B cell (primary cell): ENCODE measurements around the gene PIGR. TPM values are rescaled to one million over a fixed set of nuclear protein-coding genes. Genes with fewer than 3 reads are reported as not detected.

Source experiments
- ATAC-seq: fragments of 200-7000 bp; cut with Tn5 transposase; one replicate; pipeline ENCODE4 v1.10.0; 2021; ENCODE audit warnings: low read depth, mild to moderate bottlenecking, moderate number of reproducible peaks, moderate library complexity
- CTCF ChIA-PET: fragments of 350-600 bp; sonication (Branson Sonifier 250); formaldehyde crosslinking; loops from one replicate; lab custom pipeline; 2021; ENCODE audit warnings: antibody characterized with exemption, inconsistent platforms; lab: Charles Lee
- POLR2A ChIA-PET: fragments of 350-600 bp; sonication (Branson Sonifier 250); formaldehyde crosslinking; loops from one replicate; lab custom pipeline; 2021; ENCODE audit warnings: antibody characterized with exemption; lab: Charles Lee
- DNase-seq: peaks from one replicate; pipeline ENCODE4 v3.0.0; 2013
- H2AFZ ChIP-seq: 2 replicates; pipeline ENCODE4 v1.6.1; 2012; ENCODE audit warnings: mild to moderate bottlenecking, low read depth, low read length; ENCODE audit not compliant: insufficient read depth, poor library complexity, severe bottlenecking
- H3K27ac ChIP-seq, 2 donors: 1 replicate in 1 of 2; 2 replicates in 1 of 2; pipeline ENCODE4 v1.5.1; 2012 to 2013; ENCODE audit warnings: low read length in 2 of 2, mild to moderate bottlenecking in 2 of 2, moderate library complexity in 1 of 2
- H3K27me3 ChIP-seq, 4 experiments: fragments of 200-600 bp in 1 of 4; sonication (generic) in 1 of 4; replicated peaks in 1 of 4; 1 replicate in 2 of 4; 2 replicates in 2 of 4; pipeline versions ENCODE4 v1.6.1 to v1.7.0; 2013 to 2016; ENCODE audit warnings: low read length in 3 of 4, mild to moderate bottlenecking in 2 of 4, mixed read lengths in 1 of 4, moderate library complexity in 1 of 4; ENCODE audit not compliant: insufficient read depth in 4 of 4, control insufficient read depth in 3 of 4; ENCODE audit errors: control extremely low read depth in 1 of 4
- H3K36me3 ChIP-seq, 2 experiments: replicated peaks in 1 of 2; 1 replicate in 1 of 2; 2 replicates in 1 of 2; pipeline versions ENCODE4 v1.6.1 to v1.7.1; 2013; ENCODE audit warnings: low read length in 1 of 2; ENCODE audit not compliant: insufficient read depth in 2 of 2, control insufficient read depth in 1 of 2; ENCODE audit errors: control extremely low read depth in 1 of 2, extremely low read depth in 1 of 2
- H3K4me1 ChIP-seq, 2 donors: fragments of 200-600 bp in 1 of 2; sonication (generic) in 1 of 2; 1 replicate in 1 of 2; 2 replicates in 1 of 2; pipeline versions ENCODE4 v1.5.1 to v1.6.1; 2013 to 2017; ENCODE audit warnings: low read length in 2 of 2; ENCODE audit not compliant: control insufficient read depth in 2 of 2, insufficient read depth in 2 of 2
- H3K4me2 ChIP-seq: replicated peaks from 2 replicates; pipeline ENCODE3; 2012; ENCODE audit warnings: mild to moderate bottlenecking, low read depth, low read length; ENCODE audit not compliant: poor library complexity, severe bottlenecking
- H3K4me3 ChIP-seq, 5 experiments: fragments of 200-600 bp in 1 of 5; sonication (generic) in 1 of 5; 1 replicate in 3 of 5; 2 replicates in 2 of 5; pipeline versions ENCODE4 v1.5.1 to v1.7.0; 2011 to 2016; ENCODE audit warnings: low read length in 4 of 5, mild to moderate bottlenecking in 4 of 5, low read depth in 2 of 5, control low read depth in 1 of 5, moderate library complexity in 1 of 5; ENCODE audit not compliant: insufficient read depth in 1 of 5; ENCODE audit errors: control extremely low read depth in 1 of 5, extremely low read depth in 1 of 5
- H3K79me2 ChIP-seq: fragments of 200-600 bp; sonication (generic); one replicate; pipeline ENCODE4 v1.6.0; 2016; ENCODE audit warnings: low read length; ENCODE audit not compliant: control insufficient read depth, insufficient read depth
- H3K9ac ChIP-seq: fragments of 200-600 bp; sonication (generic); 2 replicates; pipeline ENCODE4 v1.6.1; 2017; ENCODE audit warnings: mild to moderate bottlenecking, low read length, moderate library complexity
- H3K9me3 ChIP-seq, 3 donors: one replicate each; pipeline versions ENCODE4 v1.6.1 to v1.7.1; 2013; ENCODE audit warnings: low read length in 2 of 3; ENCODE audit not compliant: control insufficient read depth in 2 of 3, insufficient read depth in 1 of 3; ENCODE audit errors: control extremely low read depth in 1 of 3
- H4K20me1 ChIP-seq: 2 replicates; pipeline ENCODE4 v1.6.0; 2012; ENCODE audit warnings: mild to moderate bottlenecking, low read length; ENCODE audit not compliant: insufficient read depth, control insufficient read depth, poor library complexity, severe bottlenecking
- H3K27ac Mint-ChIP-seq: one replicate; pipeline ENCODE4 v1.8.0; 2021; ENCODE audit warnings: mixed read lengths
- H3K27me3 Mint-ChIP-seq: one replicate; pipeline ENCODE4 v1.8.0; 2021; ENCODE audit warnings: mixed read lengths
- H3K4me1 Mint-ChIP-seq: one replicate; pipeline ENCODE4 v1.8.0; 2021; ENCODE audit warnings: mixed read lengths
- H3K4me3 Mint-ChIP-seq: one replicate; pipeline ENCODE4 v1.8.0; 2021; ENCODE audit warnings: mixed read lengths
- H3K9me3 Mint-ChIP-seq: one replicate; pipeline ENCODE4 v1.8.0; 2022; ENCODE audit warnings: mixed read lengths; ENCODE audit not compliant: insufficient read depth
- CTCF ChIP-seq: fragments of 200-600 bp; IDR thresholded peaks from one replicate; pipeline ENCODE4 v1.8.0; 2022; ENCODE audit warnings: antibody characterized with exemption, mild to moderate bottlenecking
- EZH2 ChIP-seq: IDR thresholded peaks from 2 replicates; pipeline ENCODE4 v1.6.1; 2012; ENCODE audit warnings: borderline replicate concordance, low read depth, mild to moderate bottlenecking, moderate library complexity, low read length; ENCODE audit not compliant: insufficient read depth, poor library complexity, severe bottlenecking
- WGBS: methylation state at CpG from one replicate; pipeline ENCODE4 v1.1.5; 2013; ENCODE audit warnings: missing lambda C conversion rate; ENCODE audit not compliant: insufficient coverage; 5-methylcytosine and 5-hydroxymethylcytosine counted together
- intact Hi-C: fragments of 100-400 bp; cut with micrococcal nuclease; formaldehyde crosslinking; loops from one replicate; pipeline ENCODE4 v1.10.0; 2022
- polyA plus RNA-seq: library from polyadenylated mRNA; depleted of rRNA; stranded (reverse); fragments of >200 nt; gene quantifications from 2 replicates; pipeline ENCODE4 v1.2.3, GENCODE V29; 2012
- total RNA-seq, 2 donors: library from RNA; stranded (reverse); fragments of 120-200 nt in 1 of 2; gene quantifications; 1 replicate in 1 of 2; 2 replicates in 1 of 2; pipeline versions ENCODE4 v1.2.3 to v1.2.4, GENCODE V29; 2013 to 2022

The PIGR gene
- total and polyA plus RNA-seq, 2 donors (not counting 1 experiment from before 2014, with no cell fraction given), result 0.31 to 1.1 TPM

GRCh38 chr1:206941766-206942418 is 4.4 kb downstream of the PIGR start:
- Histone ChIP-seq H3K9me3 (no peaks in the 10 kb centered on the region), H3K36me3 (no peaks in the 10 kb centered on the region), H4K20me1 (no peaks in the 10 kb centered on the region), H3K27me3 (peaks cover 0 to 5% (median 2%) of the 10 kb centered on the region in 4 experiments), H3K4me3 (no peak overlapping the region), H3K79me2 (no peaks in the 10 kb centered on the region), H3K4me2 (no peak overlapping the region), H2AFZ (no peak overlapping the region), H3K4me1 (no peaks in the 10 kb centered on the region), H3K9ac (no peak overlapping the region), H3K27ac (no peak overlapping the region)
- H3K4me3 Mint-ChIP-seq, result no peak overlapping the region
- ATAC-seq (no peak), DNase-seq (no peak)
- no peak overlapping the region for H3K27ac Mint-ChIP-seq
- ChIA-PET POLR2A (interaction anchor here (0.9 kb wide), 1 partner anchor 11 kb away, joined by 3 read pairs; no protein-coding TSS in a partner anchor), CTCF (interaction anchor here (1.2 to 4.0 kb wide), 6 partner anchors 10 to 278 kb away, joined by 3 to 20 read pairs (median 4); partner anchors contain the start of gene FCAMR)
- no peaks in the 10 kb centered on the region for H3K9me3 Mint-ChIP-seq
- WGBS, result 91% methylated on average over 3 of the region's 6 CpGs
- H3K27me3 Mint-ChIP-seq, result peaks cover 8% of the 10 kb centered on the region
- no peaks in the 10 kb centered on the region for H3K4me1 Mint-ChIP-seq
- intact Hi-C loops, result no loop called here
- TF ChIP-seq EZH2 (no peak), CTCF (no peak)

- no peak overlapping the region for H3K27ac ChIP-seq
- H3K27me3 ChIP-seq, result peaks cover 0 to 4% (median 0%) of the 10 kb centered on the region in 4 experiments
- ChIA-PET CTCF (interaction anchor here (1.6 to 4.0 kb wide), 5 partner anchors 9 to 206 kb away, joined by 3 to 20 read pairs (median 6); partner anchors contain the start of gene FCAMR), POLR2A (no interaction called here)
- no peak overlapping the region for H3K9ac ChIP-seq
- H3K4me2 ChIP-seq, result no peak overlapping the region
- no peaks in the 10 kb centered on the region for H3K36me3 ChIP-seq
- ATAC-seq (no peak), DNase-seq (no peak)
- H3K9me3 Mint-ChIP-seq, result no peaks in the 10 kb centered on the region
- H3K27ac Mint-ChIP-seq, result no peak overlapping the region
- no peaks in the 10 kb centered on the region for H3K4me1 ChIP-seq
- no peak for TF ChIP-seq CTCF
- no peak for TF ChIP-seq EZH2
- intact Hi-C loops, result no loop called here
- WGBS, result 100% methylated on average over 2 of the region's 3 CpGs
- H3K4me3 ChIP-seq, result no peak overlapping the region
- H3K9me3 ChIP-seq, result no peaks in the 10 kb centered on the region
- H2AFZ ChIP-seq, result no peak overlapping the region
- no peaks in the 10 kb centered on the region for H3K4me1 Mint-ChIP-seq
- no peaks in the 10 kb centered on the region for H3K79me2 ChIP-seq
- H3K27me3 Mint-ChIP-seq, result peaks cover 3% of the 10 kb centered on the region
- no peak overlapping the region for H3K4me3 Mint-ChIP-seq
- no peaks in the 10 kb centered on the region for H4K20me1 ChIP-seq
Observed at GRCh38 chr1:206940588-206940936, 5.7 kb downstream of the PIGR start.
